Right ventricle myocardium superior (tissue), 1 donor: ENCODE measurements around the gene USP25. TPM values are rescaled to one million over a fixed set of nuclear protein-coding genes. Genes with fewer than 3 reads are reported as not detected.

ENCODE experiments used
- ATAC-seq: fragments of 200-7000 bp; cut with Tn5 transposase; one replicate; pipeline ENCODE4 v1.9.1; 2020; ENCODE audit warnings: mild to moderate bottlenecking; ENCODE audit not compliant: poor library complexity
- DNase-seq: peaks from one replicate; pipeline ENCODE4 v3.0.0-alpha.2; 2020
- intact Hi-C: fragments of 100-400 bp; cut with DNase I; formaldehyde crosslinking; loops from one replicate; pipeline ENCODE4 v1.11.2; 2022
- total RNA-seq: library from RNA; stranded (reverse); fragmentation: NEBNext Ultra II Directional; extraction: Animal tissue kit (Norgen Biotek cat#: 25700); gene quantifications from one replicate; pipeline ENCODE4 v1.2.1, GENCODE V29; 2021
- donor health status: DM: no; HTN: yes; CAD: no; lungs with severe emphysema.

The USP25 gene
- total RNA-seq, 1 donor from 2014 or later = 46.0 TPM

- no peak for DNase-seq
- intact Hi-C loops = no loop called here
- ATAC-seq = no peak
These were observed 110.6 kb downstream of the USP25 start for GRCh38 chr21:15840406-15840805.

DNA sequence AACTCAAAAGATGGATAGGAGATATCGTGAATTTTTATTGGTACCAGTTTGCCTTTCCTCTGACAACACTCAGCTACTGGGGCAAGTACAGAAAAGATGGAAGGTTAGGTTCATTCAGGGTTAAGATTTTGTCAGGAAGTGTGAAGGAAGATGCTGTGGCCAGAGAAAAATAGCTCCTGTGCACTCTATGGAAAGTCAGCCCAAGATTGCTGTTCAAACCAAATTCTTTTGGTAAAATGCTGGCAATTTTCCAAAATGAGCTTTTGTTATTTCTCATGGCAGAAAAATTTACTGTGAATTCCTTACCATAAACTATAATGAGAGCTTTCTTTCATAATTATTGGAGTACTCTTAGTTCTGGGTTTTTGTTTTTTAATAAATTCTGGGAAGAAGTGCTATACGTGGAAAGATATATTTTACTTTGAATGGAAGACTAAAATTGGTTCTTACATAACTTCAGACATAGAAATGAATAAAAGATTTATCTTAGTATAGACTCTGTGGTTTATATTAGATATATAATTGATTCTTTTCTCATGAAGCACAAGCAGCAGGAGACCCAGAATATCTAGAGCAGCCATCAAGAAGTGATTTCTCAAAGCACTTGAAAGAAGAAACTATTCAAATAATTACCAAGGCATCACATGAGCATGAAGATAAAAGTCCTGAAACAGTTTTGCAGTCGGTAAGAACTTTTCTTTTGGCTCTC is 112.2 kb downstream of the USP25 start:
- ATAC-seq (no peak), DNase-seq (no peak)
- intact Hi-C loops = no loop called here

DNA sequence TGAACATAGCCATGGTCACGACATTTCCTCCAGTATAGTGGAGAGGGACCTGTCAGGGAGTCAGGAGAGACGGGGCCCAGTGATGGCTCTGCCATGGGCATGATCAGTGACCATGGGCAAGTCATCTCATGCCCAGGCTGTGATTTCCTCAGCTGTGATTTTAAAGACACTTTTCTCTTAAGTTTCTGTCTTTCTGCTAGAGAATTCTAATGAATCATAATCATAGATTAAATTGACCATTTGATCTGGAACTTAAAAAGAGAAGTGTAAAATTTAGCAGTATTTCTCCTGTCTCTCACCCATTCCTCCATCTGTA is 112.7 kb downstream of the USP25 start:
- no peak for DNase-seq
- intact Hi-C loops = no loop called here

DNA sequence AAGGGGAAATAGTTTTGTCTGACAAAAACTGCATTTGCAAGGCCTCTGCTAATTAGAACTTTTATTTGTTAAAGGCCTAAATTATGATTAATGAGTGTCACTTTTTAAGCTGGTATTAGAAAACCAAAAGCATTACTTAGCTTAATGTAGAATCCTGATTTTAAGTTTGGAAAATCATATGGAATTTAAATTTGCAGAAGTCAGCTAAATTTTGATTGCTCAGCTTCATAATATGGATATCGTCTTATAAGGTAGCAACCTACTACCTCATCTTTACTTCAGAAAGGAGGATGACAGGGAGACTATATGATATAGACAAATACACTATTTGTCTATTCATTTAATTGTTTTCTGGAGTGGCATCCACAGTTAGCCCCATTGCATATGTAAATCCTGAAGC is 114.0 kb downstream of the USP25 start:
- DNase-seq (no peak), ATAC-seq (no peak)
- intact Hi-C loops = no loop called here

More for the DNA sequence above, 112.7 kb downstream of the USP25 start:
- no peak for ATAC-seq

DNA sequence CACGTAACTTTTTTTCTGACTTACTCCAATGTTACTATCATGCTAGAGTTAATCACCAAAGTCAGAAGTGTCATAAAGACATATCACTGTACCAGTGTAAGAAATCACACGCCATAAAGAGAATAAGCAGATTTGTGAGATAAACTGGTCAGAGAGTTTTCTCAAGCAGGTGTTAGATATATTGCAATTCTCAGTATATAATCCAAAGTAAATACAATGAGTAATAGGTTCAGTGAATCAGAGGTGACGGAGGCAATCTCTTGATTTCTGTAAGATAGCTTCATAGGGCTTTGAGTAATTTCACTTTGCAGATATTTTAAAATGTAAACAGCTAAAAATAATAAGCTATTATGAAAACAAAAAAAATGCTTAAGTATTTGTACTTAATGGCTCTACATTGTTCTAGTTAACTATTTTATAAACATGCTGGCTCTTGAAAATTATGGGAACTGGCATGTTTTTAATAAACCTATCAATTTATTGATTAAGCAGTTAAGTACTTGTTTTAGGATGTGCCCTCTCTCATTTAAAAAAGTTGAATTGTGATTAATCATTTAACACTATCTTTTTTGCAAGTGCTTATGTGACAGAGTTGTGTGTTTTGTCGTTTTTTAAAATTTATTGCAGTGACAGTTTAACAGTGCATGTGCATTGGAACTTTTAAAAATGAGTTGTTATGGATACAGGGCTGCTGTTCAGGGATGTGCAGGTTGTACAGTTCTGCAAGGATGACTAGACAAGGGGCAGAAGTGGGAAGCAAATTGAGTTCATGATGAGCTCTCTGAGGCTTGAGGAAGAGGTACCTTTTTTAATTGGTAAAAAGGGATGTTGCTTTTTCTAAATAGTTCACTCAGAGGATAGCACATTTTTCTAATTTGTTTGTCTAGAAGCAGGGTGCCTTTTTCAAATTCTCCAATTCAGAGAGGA is 119.1 kb downstream of the USP25 start:
- DNase-seq = no peak
- intact Hi-C loops = no loop called here
- no peak for ATAC-seq

DNA sequence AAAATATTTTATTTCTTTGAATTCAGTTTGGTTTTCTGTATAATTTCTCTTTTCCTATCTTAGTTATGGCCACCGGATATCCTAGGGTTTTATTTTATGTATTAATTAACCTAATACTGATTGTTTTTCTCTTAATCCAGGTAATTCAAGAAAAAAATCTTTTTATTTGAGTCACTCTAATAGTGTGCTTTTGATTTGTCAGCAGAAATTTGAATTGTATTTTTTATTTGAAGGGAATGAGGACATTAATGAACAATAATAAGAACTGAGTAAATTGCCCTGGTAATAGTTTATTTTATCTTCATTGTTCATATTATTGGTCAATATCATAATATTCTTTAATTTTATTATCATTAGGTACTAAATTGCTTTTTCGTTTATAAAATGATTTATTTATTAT is 120.1 kb downstream of the USP25 start:
- ATAC-seq = no peak
- no peak for DNase-seq
- intact Hi-C loops = no loop called here

- ATAC-seq (no peak), DNase-seq (no peak)
- intact Hi-C loops = no loop called here
These were observed 120.9 kb downstream of the USP25 start for GRCh38 chr21:15850645-15851044.

- no peak for DNase-seq
- intact Hi-C loops = no loop called here
- ATAC-seq = no peak
These were observed 122.4 kb downstream of the USP25 start for GRCh38 chr21:15852146-15852545.

GRCh38 chr21:15853126-15853525 is 123.3 kb downstream of the USP25 start:
- no peak for DNase-seq
- intact Hi-C loops = no loop called here

GRCh38 chr21:15856813-15857212 is 127.0 kb downstream of the USP25 start:
- no peak for DNase-seq
- intact Hi-C loops = no loop called here
- ATAC-seq = no peak

More at GRCh38 chr21:15853126-15853525, 123.3 kb downstream of the USP25 start:
- no peak for ATAC-seq

GRCh38 chr21:15857740-15858139 is 128.0 kb downstream of the USP25 start:
- ATAC-seq = no peak
- intact Hi-C loops = no loop called here
- DNase-seq = no peak

DNA sequence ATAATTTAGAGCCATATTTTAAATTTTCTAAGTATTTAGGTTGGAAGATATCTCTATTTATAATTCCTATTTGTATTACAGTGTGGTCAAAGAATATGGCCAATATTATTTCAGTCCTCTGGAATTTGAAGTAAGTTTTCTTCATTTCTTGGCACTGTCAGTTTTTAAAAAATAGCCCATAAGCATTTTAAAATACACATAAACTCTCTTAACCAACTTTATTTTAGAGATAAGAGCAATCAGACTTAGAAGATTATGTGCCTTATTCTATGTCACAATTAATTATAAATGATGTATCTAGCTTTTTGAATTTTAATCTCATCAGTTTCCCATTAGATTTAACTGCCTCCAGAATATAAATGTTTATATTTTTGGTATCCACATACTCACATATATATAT is 130.8 kb downstream of the USP25 start:
- ATAC-seq = no peak
- DNase-seq = no peak
- intact Hi-C loops = no loop called here

DNA sequence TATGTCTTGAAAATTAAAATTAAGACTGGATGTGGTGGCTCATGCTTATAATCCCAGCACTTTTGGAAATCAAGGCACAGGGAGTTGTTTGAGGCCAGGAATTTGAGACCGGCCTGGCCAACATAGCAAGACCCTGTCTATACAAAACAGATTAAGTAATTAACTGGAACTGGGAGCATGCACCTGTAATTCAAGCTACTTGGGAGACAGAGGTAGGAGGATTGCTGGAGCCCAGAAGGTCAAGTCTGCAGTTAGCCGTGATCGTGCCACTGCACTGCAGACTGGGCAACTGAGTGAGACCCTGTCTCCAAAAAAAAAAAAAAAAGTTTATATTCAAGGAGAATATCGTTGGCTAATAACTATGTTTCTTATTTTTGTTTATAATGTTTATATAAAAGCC is 139.2 kb downstream of the USP25 start:
- DNase-seq (no peak), ATAC-seq (no peak)
- intact Hi-C loops = no loop called here

DNA sequence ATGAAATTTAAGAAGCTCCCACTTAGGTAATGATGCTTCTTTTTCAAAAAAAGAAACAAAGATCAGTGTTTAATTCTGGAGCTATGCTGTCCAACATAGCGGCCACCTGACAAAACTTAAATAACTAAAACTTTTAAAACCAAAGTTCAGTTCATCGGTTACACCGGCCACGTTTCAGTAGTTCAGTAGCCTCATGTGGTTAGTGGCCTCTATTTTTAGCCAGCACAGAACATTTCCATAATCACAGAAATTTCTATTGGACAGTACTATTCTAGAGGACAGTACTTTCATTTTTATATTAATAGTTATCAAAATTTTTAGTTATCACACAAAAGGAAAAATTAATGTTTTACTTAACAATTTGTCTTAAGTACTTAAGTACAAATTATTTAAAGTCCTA is 141.0 kb downstream of the USP25 start:
- intact Hi-C loops = no loop called here
- ATAC-seq (no peak), DNase-seq (no peak)

DNA sequence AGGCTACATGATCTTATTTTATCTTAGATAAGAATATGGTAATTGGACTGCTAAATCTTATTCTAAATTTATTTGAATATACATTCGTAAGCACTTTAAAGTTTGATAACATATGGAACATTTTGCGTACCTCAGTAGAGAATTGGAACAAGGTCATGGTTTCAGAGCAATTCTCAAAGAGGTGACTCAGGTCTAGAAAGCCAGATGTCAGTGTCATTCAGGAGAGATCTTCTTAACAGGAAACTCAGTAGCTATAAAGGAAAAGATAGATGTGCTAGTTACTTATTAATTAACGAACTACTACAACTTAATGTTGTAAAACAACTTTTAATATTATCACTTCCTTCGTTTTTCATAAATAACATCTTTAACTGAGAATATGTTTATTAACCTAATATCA is 142.5 kb downstream of the USP25 start:
- DNase-seq (no peak), ATAC-seq (no peak)
- intact Hi-C loops = no loop called here

DNA sequence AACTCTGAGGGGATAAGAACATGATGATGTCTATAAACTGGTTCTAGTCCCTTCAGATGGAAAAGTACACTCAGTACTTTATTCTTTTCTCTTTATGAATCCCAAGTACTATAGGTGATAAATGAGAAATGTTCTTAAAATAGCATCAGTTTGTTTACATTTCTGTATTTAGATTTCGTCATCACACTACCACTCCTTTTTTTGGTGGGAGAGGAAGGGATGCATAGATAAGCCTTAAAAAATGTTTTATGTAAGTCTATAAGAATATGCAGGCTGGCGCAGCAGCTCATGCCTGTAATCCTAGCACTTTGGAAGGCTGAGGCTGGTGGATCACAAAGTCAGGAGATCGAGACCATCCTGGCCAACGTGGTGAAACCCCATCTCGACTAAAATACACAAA is 144.8 kb downstream of the USP25 start:
- DNase-seq (no peak), ATAC-seq (no peak)
- intact Hi-C loops = no loop called here

- no peak for DNase-seq
- ATAC-seq = no peak
- intact Hi-C loops = no loop called here
These were observed 145.5 kb downstream of the USP25 start for GRCh38 chr21:15875286-15875685.

- ATAC-seq (no peak), DNase-seq (no peak)
- intact Hi-C loops = no loop called here
These were observed 164.1 kb downstream of the USP25 start for GRCh38 chr21:15893902-15894301.

DNA sequence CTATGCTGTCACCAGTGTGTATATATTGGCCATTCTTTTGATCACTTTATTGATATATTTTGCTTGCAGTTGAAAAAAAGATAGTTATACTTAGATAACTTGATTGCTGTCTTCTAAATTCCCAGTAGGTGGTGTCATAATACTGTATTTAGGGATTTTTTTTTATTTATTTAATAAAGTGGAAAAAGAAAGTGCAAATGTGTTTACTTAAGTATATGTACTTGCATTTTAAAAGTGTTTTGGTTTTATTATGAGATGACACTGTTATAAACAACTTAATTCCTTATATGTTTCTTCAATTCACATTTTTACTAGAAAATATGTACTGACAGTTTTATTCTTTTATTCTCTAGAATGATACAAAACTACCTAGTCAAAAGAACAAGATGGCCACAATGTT is 164.8 kb downstream of the USP25 start:
- ATAC-seq (no peak), DNase-seq (no peak)
- intact Hi-C loops = no loop called here
